Activated T-cell treated with anti-CD3 and anti-CD28 coated beads, Interleukin-2, amount 50 U/mL, for 48 hours (primary cell): Measurements from ENCODE around the gene TMOD4.
"Not testable (repeated sequence)": the region's sequence is repeated elsewhere in the genome, so short reads cannot be mapped to it uniquely, and the experiment has no call there.

ENCODE experiments used
- DNase-seq, 2 experiments: peaks; one replicate each; pipeline ENCODE4 v3.0.0-alpha.2; 2020

TMOD4 gene

DNA sequence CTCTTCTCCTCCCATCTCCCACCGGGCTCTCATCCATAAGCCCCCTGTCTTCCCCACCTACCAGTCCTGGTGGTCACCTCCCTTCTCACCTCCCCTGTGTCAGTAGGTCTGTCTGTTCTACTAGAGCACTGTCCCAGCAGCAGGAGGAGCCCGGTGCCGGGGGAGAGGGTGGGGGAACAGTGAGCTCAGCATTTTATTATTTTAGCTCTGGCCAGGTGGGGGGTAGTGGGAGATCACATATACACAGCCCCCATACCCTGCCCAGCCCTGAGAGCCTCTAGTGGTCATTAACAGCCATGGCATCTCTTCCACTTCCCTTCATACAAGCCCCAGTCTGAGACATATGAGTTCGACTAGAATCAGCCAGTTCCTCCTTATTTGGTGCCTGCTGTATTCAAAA lies at the start of gene TMOD4:
TSS of gene TMOD4 (minus strand) at position 119 of the 400 bp plus-strand sequence. CDS start 1,106 bp downstream, outside the sequence.
- DNase-seq, result no peak

GRCh38 chr1:151222130-151222529 lies 46.3 kb upstream of the TMOD4 start:
- DNase-seq, result no peak

- DNase-seq, result no peak
These were observed 45.8 kb upstream of the TMOD4 start for GRCh38 chr1:151221616-151222015.

GRCh38 chr1:151213560-151213959 lies 37.8 kb upstream of the TMOD4 start:
- DNase-seq, result no peak

- DNase-seq, result no peak
These were observed 36.4 kb upstream of the TMOD4 start for GRCh38 chr1:151211972-151212705.

- no peak for DNase-seq
These were observed 35.0 kb upstream of the TMOD4 start for GRCh38 chr1:151210830-151211229.

DNA sequence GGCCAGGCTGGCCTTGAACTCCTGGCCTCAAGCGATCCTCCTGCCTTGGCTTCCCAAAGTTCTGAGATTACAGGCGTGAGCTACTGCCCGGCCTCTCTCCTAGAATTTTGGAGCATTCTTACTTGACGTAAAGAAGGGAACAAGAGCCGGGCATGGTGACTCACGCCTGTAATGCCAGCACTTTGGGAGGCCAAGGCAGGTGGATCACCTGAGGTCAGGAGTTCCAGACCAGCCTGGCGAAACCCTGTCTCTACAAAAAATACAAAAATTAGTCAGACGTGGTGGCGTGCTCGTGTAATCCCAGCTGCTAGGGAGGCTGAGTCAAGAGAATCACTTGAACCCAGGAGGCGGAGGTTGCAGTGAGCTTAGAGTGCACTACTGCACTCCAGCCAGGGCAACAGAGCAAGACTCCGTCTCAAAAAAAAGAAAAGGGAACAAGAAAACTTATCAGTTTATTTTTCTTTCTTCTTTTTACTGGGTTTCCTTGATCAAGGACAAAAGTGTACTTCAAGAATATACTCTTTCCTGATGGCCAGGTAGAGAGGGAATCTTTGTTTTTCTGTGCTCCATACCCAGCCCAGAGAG lies 29.7 kb upstream of the TMOD4 start:
- DNase-seq, result not testable (repeated sequence)

DNA sequence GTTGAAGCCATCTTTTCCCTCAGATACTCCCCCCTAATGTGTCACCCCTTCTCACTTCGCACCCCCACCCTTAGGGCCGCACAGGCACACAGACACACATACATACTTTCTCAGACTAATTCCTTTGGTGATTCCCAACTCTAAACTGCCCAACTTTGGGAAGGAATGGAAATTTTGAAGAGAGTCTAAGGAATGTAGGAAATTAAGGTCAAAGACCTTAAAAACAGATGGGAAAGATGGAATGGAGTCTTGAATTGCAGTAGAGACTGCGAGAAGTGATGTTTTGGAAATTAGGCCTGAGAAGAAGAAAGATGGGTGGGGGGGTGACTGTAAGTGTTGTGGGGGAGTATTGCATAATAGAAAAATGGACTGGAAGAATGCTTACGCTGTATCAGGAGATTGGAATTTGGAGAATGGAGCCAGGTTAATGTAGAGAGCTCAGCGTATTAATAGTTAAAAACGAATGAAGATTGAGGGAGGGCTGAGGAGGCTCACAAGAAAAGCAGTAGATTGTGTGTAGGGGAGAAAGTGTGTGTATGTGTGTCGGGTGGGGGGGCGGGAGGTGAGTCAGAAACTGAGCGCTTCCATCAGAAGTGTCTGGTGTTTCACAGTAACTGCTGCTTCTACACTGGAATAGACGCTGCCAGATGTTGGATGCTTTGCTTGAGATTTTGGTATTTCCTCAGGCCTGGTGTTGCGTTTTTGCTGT lies 24.2 kb upstream of the TMOD4 start:
- DNase-seq, result peak in 1 of 2 experiments; percentile 43

DNA sequence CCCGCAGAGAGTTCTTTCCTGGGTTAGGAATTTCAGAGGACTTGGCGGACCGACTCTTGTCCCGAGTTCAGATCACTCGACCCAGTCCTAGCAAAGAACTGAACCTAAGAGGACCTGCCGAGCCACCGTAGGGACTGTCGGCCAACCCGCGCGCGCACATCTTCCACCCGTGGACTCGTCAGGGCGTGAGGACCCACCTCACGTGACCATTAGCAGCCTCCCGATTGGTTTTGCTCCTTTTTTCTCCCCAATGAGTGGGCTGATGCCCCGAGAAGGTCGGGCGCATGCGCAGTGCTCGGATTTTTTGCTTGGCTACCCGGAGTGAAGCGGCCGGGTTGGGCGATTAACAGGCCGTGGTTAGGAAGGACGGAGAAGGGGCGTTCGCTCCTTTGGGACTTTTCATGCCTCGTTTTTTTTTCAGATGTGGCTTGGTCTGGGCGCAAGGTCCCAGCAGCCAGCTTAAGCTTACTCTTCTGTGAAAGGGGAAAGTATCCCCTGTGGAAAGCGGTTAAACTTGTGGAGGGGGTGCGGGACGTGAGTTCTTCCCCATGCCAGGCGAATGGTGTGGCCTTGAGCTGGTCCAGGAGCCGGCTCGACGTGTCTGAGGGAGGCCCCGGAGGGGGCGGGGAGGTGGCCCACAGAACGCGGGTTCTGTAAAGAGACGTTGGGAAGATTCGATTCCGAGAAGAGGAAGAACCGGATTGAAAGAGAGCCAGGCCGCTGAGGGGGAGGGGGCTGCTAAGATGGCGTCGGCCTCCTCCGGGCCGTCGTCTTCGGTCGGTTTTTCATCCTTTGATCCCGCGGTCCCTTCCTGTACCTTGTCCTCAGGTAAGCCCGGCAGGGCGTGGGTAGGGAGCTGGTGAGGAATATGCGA lies 22.7 kb upstream of the TMOD4 start, which contains the start of gene PIP5K1A:
TSS of gene PIP5K1A (plus strand) at position 299 of the 874 bp plus-strand sequence. CDS start at position 744, 445 bp downstream.
- peak; percentile 98 for DNase-seq

GRCh38 chr1:151197863-151198253 lies 22.1 kb upstream of the TMOD4 start:
- DNase-seq, result peak in 1 of 2 experiments; percentile 25

DNA sequence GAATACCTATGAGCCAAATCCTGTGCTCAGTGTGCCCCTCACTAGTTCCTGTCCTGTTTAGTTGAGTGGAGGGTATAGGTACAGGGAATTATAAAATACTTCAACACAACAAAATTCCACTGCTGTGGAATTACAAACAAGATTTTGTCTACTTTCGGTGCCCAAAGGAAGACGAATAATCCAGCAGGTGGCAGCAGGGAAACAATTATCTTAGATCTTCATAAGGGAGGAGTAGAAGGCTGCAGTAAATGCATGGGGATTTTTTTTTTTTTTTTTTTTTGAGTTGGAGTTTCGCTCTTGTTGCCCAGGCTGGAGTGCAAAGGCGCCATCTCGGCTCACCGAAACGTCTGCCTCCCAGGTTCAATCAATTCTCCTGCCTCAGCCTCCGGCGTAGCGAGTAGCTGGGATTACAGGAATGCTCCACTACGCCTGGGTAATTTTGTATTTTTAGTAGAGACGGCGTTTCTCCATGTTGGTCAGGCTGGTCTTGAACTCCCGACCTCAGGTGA lies 20.6 kb upstream of the TMOD4 start:
- DNase-seq, result peak; percentile 50 to 54

DNA sequence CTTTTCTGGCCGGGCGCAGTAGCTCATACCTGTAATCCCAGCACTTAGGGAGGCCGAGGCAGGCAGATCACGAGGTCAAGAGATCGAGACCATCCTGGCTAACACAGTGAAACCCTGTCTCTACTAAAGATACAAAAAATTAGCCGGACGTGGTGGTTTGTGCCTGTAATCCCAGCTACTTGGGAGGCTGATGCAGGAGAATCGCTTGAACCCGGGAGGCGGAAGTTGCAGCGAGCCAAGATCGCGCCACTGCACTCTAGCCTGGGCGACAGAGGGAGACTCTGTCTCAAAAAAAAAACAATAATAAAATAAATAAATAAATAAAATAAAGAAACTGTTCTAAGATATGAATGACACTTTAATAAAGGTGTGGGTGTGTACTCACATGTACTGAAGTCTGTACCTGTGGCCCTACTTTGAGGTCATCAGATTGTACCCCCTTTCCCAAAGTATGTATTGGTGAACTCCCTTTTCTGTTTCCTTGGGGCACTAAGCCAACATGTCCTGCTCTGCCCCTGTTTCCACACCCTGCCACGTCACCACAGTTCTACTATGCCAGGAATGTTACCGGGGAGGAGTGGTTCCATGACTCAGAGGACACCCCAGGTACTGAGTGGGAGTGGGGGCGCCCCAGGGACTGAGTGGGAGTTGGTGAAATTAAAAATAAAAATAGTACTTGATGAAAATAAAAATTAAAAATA lies 19.3 kb upstream of the TMOD4 start:
- DNase-seq, result not testable (repeated sequence)

- DNase-seq, result no peak
These were observed 18.1 kb upstream of the TMOD4 start for GRCh38 chr1:151193856-151194255.

DNA sequence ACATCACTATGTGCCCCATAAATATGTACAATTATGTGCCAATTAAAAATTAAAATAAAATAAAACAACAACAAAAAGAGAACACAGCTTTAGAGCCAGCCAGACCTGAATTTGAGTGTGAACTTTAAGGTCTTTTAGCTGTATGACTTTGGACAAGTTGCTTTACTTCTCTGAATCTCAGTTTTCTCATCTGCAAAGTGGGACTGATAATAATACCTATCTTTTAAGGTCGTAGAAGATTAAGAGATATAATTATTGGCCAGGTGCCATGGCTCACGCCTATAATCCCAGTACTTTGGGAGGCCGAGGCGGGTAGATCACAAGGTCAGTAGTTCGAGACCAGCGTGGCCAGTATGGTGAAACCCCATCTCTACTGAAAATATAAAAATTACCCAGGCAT lies 17.5 kb upstream of the TMOD4 start:
- no peak for DNase-seq

- no peak for DNase-seq
These were observed 16.3 kb upstream of the TMOD4 start for GRCh38 chr1:151192047-151192446.

- DNase-seq, result peak; percentile 88 to 90
These were observed 14.1 kb upstream of the TMOD4 start, which contains the start of gene VPS72 for GRCh38 chr1:151189637-151190445. TSS of gene VPS72 (minus strand) at chr1:151190197. CDS start at chr1:151190121, 76 bp downstream.

GRCh38 chr1:151188667-151189066 lies 12.9 kb upstream of the TMOD4 start:
- DNase-seq, result not testable (repeated sequence)

DNA sequence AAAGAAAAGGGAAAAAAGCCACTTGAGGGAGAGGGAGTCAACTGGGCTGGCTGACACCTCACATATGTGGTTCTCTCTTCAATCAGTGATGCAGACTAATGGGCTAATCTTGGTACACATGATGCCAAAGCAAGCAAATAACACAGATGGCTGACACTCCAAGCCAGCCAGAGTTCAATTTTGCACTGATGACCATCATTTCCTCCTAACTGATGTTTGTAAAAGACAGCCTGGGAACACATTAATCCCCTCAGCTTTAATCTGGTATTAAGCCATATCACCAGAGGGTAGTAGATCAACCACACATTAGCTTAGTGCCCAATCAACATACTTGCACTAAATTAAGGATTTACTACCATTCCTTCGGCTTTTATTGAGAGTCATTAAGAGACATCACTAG lies 11.4 kb upstream of the TMOD4 start:
- no peak for DNase-seq

- no peak for DNase-seq
These were observed 8.4 kb upstream of the TMOD4 start for GRCh38 chr1:151184211-151184610.

DNA sequence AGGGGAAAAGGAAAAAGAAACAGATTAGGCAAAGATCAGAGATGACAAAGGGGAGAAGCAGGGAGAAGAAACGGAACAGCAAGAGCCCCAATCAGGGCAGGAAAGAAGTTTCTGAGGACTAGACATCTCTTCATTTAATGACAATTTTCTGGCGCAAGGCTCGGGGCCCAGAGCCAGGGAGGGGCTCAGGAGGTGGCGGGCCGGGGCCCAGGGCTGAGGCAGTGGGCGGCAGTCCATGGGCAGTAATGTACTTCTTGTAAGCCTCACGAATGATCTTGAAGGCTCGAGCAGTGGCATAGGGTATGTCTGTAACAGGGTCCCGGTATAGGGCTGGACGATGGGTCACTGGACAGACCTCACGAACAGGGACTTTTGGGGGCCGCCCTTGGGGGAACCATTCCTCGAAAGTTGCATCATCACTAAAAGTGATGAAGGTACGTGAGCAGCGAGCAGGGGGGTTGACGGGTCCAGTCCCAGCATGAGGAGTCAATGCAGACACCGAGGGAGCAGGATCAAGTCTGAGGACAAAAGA lies 799 bp upstream of the TMOD4 start:
- no peak for DNase-seq
